Right atrium auricular region (tissue), 2 donors: ENCODE measurements around the gene FLT1. TPM values are rescaled to one million over a fixed set of nuclear protein-coding genes. Genes with fewer than 3 reads are reported as not detected.

Experiments
- DNase-seq: peaks from one replicate; pipeline ENCODE4 v3.0.0-alpha.2; 2019; ENCODE audit warnings: low spot score
- H3K27ac ChIP-seq, 2 donors: fragments of 200-600 bp; sonication (generic); 1 replicate in 1 of 2; 2 replicates in 1 of 2; pipeline ENCODE4 v1.5.1; 2016 to 2019
- H3K27me3 ChIP-seq, 2 donors: fragments of 200-600 bp; sonication (generic); one replicate each; pipeline versions ENCODE4 v1.5.1 to v1.6.0; 2017 to 2019
- H3K36me3 ChIP-seq: fragments of 200-600 bp; sonication (generic); one replicate; pipeline ENCODE4 v1.5.1; 2016
- H3K4me1 ChIP-seq, 2 donors: fragments of 200-600 bp; sonication (generic); one replicate each; pipeline versions ENCODE4 v1.5.1 to v1.6.0; 2017 to 2019
- H3K4me3 ChIP-seq, 2 donors: fragments of 200-600 bp; sonication (generic); 1 replicate in 1 of 2; 2 replicates in 1 of 2; pipeline ENCODE4 v1.5.1; 2017 to 2019; ENCODE audit warnings: mild to moderate bottlenecking in 1 of 2, moderate library complexity in 1 of 2
- H3K9me3 ChIP-seq, 2 donors: fragments of 200-600 bp; sonication (generic); one replicate each; pipeline ENCODE4 v1.5.1; 2019
- CTCF ChIP-seq, 2 donors: fragments of 200-600 bp; sonication (generic); IDR thresholded peaks; one replicate each; pipeline ENCODE4 v1.5.1; 2019; ENCODE audit warnings: antibody characterized with exemption in 2 of 2
- total RNA-seq, 2 donors: library from RNA; depleted of rRNA; stranded (reverse); fragments of >200 nt; gene quantifications; one replicate each; pipeline ENCODE4 v1.1.0, GENCODE V29; 2016

FLT1 gene
- total RNA-seq, 2 donors from 2014 or later, result 40.0 to 51.3 TPM

GRCh38 chr13:28496188-28496564 lies 1.2 kb upstream of the FLT1 start:
- H3K9me3 ChIP-seq, result no peaks in the 10 kb centered on the region
- H3K27me3 ChIP-seq, result peaks cover 0 to 21% of the 10 kb centered on the region in 2 donors
- TF ChIP-seq CTCF (IDR thresholded peaks at IDR 0.05), result no peak
- no peak for DNase-seq
- H3K4me1 ChIP-seq, result peaks cover 0 to 32% of the 10 kb centered on the region in 2 donors
- peak overlapping the region; percentile 75 to 82 for H3K27ac ChIP-seq
- H3K4me3 ChIP-seq, result peak overlapping the region in 1 of 2 donors; percentile 58
- no peaks in the 10 kb centered on the region for H3K36me3 ChIP-seq

- DNase-seq, result no peak
- H3K9me3 ChIP-seq, result no peaks in the 10 kb centered on the region
- peaks cover 0 to 32% of the 10 kb centered on the region in 2 donors for H3K4me1 ChIP-seq
- no peaks in the 10 kb centered on the region for H3K36me3 ChIP-seq
- no peak for TF ChIP-seq CTCF (IDR thresholded peaks at IDR 0.05)
- peak overlapping the region; percentile 75 to 82 for H3K27ac ChIP-seq
- H3K4me3 ChIP-seq, result peak overlapping the region; percentile 58 to 60
- H3K27me3 ChIP-seq, result peaks cover 0 to 21% of the 10 kb centered on the region in 2 donors
Measured at GRCh38 chr13:28495538-28496187, 735 bp upstream of the FLT1 start.

- Histone ChIP-seq H3K27me3 (peaks cover 0 to 21% of the 10 kb centered on the region in 2 donors), H3K4me1 (peaks cover 0 to 32% of the 10 kb centered on the region in 2 donors), H3K9me3 (no peaks in the 10 kb centered on the region), H3K4me3 (peak overlapping the region; percentile 58 to 60), H3K27ac (peak overlapping the region; percentile 75 to 82), H3K36me3 (no peaks in the 10 kb centered on the region)
- DNase-seq, result no peak
- no peak for TF ChIP-seq CTCF (IDR thresholded peaks at IDR 0.05)
Measured at GRCh38 chr13:28494504-28494777, 487 bp downstream of the FLT1 start.

GRCh38 chr13:28493740-28494503 lies 1.0 kb downstream of the FLT1 start:
- DNase-seq, result no peak
- Histone ChIP-seq H3K36me3 (no peaks in the 10 kb centered on the region), H3K27me3 (peaks cover 0 to 21% of the 10 kb centered on the region in 2 donors), H3K9me3 (no peaks in the 10 kb centered on the region), H3K4me3 (peak overlapping the region; percentile 58 to 60), H3K27ac (peak overlapping the region; percentile 75 to 82), H3K4me1 (peaks cover 0 to 36% of the 10 kb centered on the region in 2 donors)
- TF ChIP-seq CTCF (IDR thresholded peaks at IDR 0.05), result no peak

GRCh38 chr13:28492569-28493367 lies 2.2 kb downstream of the FLT1 start:
- H3K9me3 ChIP-seq, result no peaks in the 10 kb centered on the region
- no peak for TF ChIP-seq CTCF (IDR thresholded peaks at IDR 0.05)
- H3K27ac ChIP-seq, result peak overlapping the region in 1 of 2 donors; percentile 82
- H3K4me1 ChIP-seq, result peaks cover 0 to 41% of the 10 kb centered on the region in 2 donors
- peak overlapping the region; percentile 58 to 60 for H3K4me3 ChIP-seq
- H3K36me3 ChIP-seq, result no peaks in the 10 kb centered on the region
- DNase-seq, result no peak
- peaks cover 0 to 21% of the 10 kb centered on the region in 2 donors for H3K27me3 ChIP-seq
